ENCODE data around the gene STK39. TPM values are rescaled to one million over a fixed set of nuclear protein-coding genes. Genes with fewer than 3 reads are reported as not detected.
A peak's percentile ranks its signal among the peaks of the same experiment; 100 is the strongest.

Gene STK39
- total RNA-seq, 1 experiment from 2014 or later = 56.9 TPM

GRCh38 chr2:168222088-168222487, 25.3 kb downstream of the STK39 start:
- Histone ChIP-seq H3K9ac (ENCODE audit: low read length) (no peak overlapping the region), H3K79me2 (ENCODE audit: low read length) (peaks cover 99% of the 10 kb centered on the region)

GRCh38 chr2:168220965-168221819, 26.2 kb downstream of the STK39 start:
- Histone ChIP-seq H4K20me1 (ENCODE audit: insufficient read depth, low read depth, low read length) (no peaks in the 10 kb centered on the region), H3K4me2 (ENCODE audit: low read depth, low read length, poor library complexity, severe bottlenecking) (no peak overlapping the region), H3K4me3 (ENCODE audit: low read length) (no peak overlapping the region), H3K9me3 (ENCODE audit: low read length) (no peaks in the 10 kb centered on the region), H2AFZ (ENCODE audit: low read length) (no peak overlapping the region), H3K36me3 (ENCODE audit: insufficient read depth, low read length) (no peaks in the 10 kb centered on the region), H3K9ac (ENCODE audit: low read length) (no peak overlapping the region), H3K9me2 (replicated peaks; ENCODE audit: insufficient read depth, low read length) (no peaks in the 10 kb centered on the region), H3K4me1 (ENCODE audit: low read length) (no peaks in the 10 kb centered on the region), H3K79me2 (ENCODE audit: low read length) (peaks cover 100% of the 10 kb centered on the region), H3K27me3 (ENCODE audit: low read length) (no peaks in the 10 kb centered on the region), H3K27ac (ENCODE audit: low read length) (no peak overlapping the region)
- no peak for DNase-seq

More at GRCh38 chr2:168222088-168222487, 25.3 kb downstream of the STK39 start:
- H3K9me2 ChIP-seq (replicated peaks; ENCODE audit: insufficient read depth, low read length) = no peaks in the 10 kb centered on the region
- no peaks in the 10 kb centered on the region for H3K36me3 ChIP-seq (ENCODE audit: insufficient read depth, low read length)
- no peak overlapping the region for H3K4me2 ChIP-seq (ENCODE audit: low read depth, low read length, poor library complexity, severe bottlenecking)
- no peak for DNase-seq
- H3K27me3 ChIP-seq (ENCODE audit: low read length) = no peaks in the 10 kb centered on the region
- no peaks in the 10 kb centered on the region for H3K4me1 ChIP-seq (ENCODE audit: low read length)
- no peak overlapping the region for H2AFZ ChIP-seq (ENCODE audit: low read length)
- H3K9me3 ChIP-seq (ENCODE audit: low read length) = no peaks in the 10 kb centered on the region
- H4K20me1 ChIP-seq (ENCODE audit: insufficient read depth, low read depth, low read length) = no peaks in the 10 kb centered on the region
- H3K27ac ChIP-seq (ENCODE audit: low read length) = no peak overlapping the region
- H3K4me3 ChIP-seq (ENCODE audit: low read length) = no peak overlapping the region

GRCh38 chr2:168217920-168218319, 29.5 kb downstream of the STK39 start:
- no peaks in the 10 kb centered on the region for H3K9me3 ChIP-seq (ENCODE audit: low read length)
- no peak overlapping the region for H3K27ac ChIP-seq (ENCODE audit: low read length)
- no peak overlapping the region for H2AFZ ChIP-seq (ENCODE audit: low read length)
- no peaks in the 10 kb centered on the region for H3K9me2 ChIP-seq (replicated peaks; ENCODE audit: insufficient read depth, low read length)
- H3K36me3 ChIP-seq (ENCODE audit: insufficient read depth, low read length) = no peaks in the 10 kb centered on the region
- no peak overlapping the region for H3K4me3 ChIP-seq (ENCODE audit: low read length)
- DNase-seq = no peak
- H3K9ac ChIP-seq (ENCODE audit: low read length) = no peak overlapping the region
- H3K4me1 ChIP-seq (ENCODE audit: low read length) = peaks cover under 1% of the 10 kb centered on the region
- H3K4me2 ChIP-seq (ENCODE audit: low read depth, low read length, poor library complexity, severe bottlenecking) = no peak overlapping the region
- no peaks in the 10 kb centered on the region for H4K20me1 ChIP-seq (ENCODE audit: insufficient read depth, low read depth, low read length)
- H3K27me3 ChIP-seq (ENCODE audit: low read length) = no peaks in the 10 kb centered on the region
- peaks cover 100% of the 10 kb centered on the region for H3K79me2 ChIP-seq (ENCODE audit: low read length)

- H3K9ac ChIP-seq (ENCODE audit: low read length) = no peak overlapping the region
Measured at GRCh38 chr2:168216351-168217005, 30.9 kb downstream of the STK39 start.

GRCh38 chr2:168215813-168216212, 31.6 kb downstream of the STK39 start:
- H3K79me2 ChIP-seq (ENCODE audit: low read length) = peaks cover 100% of the 10 kb centered on the region

More at GRCh38 chr2:168216351-168217005, 30.9 kb downstream of the STK39 start:
- Histone ChIP-seq H3K79me2 (ENCODE audit: low read length) (peaks cover 100% of the 10 kb centered on the region), H3K27ac (ENCODE audit: low read length) (no peak overlapping the region), H3K27me3 (ENCODE audit: low read length) (no peaks in the 10 kb centered on the region), H2AFZ (ENCODE audit: low read length) (no peak overlapping the region), H4K20me1 (ENCODE audit: insufficient read depth, low read depth, low read length) (no peaks in the 10 kb centered on the region), H3K9me2 (replicated peaks; ENCODE audit: insufficient read depth, low read length) (no peaks in the 10 kb centered on the region), H3K4me2 (ENCODE audit: low read depth, low read length, poor library complexity, severe bottlenecking) (no peak overlapping the region), H3K36me3 (ENCODE audit: insufficient read depth, low read length) (no peaks in the 10 kb centered on the region), H3K9me3 (ENCODE audit: low read length) (no peaks in the 10 kb centered on the region), H3K4me3 (ENCODE audit: low read length) (no peak overlapping the region), H3K4me1 (ENCODE audit: low read length) (peaks cover 15% of the 10 kb centered on the region)
- no peak for DNase-seq

GRCh38 chr2:168212866-168213265, 34.5 kb downstream of the STK39 start:
- H3K4me2 ChIP-seq (ENCODE audit: low read depth, low read length, poor library complexity, severe bottlenecking) = no peak overlapping the region
- H3K9ac ChIP-seq (ENCODE audit: low read length) = no peak overlapping the region
- H3K79me2 ChIP-seq (ENCODE audit: low read length) = peaks cover 100% of the 10 kb centered on the region

More at GRCh38 chr2:168215813-168216212, 31.6 kb downstream of the STK39 start:
- H3K4me2 ChIP-seq (ENCODE audit: low read depth, low read length, poor library complexity, severe bottlenecking) = no peak overlapping the region
- no peaks in the 10 kb centered on the region for H3K27me3 ChIP-seq (ENCODE audit: low read length)
- H3K36me3 ChIP-seq (ENCODE audit: insufficient read depth, low read length) = no peaks in the 10 kb centered on the region
- H3K9me3 ChIP-seq (ENCODE audit: low read length) = no peaks in the 10 kb centered on the region
- no peaks in the 10 kb centered on the region for H3K9me2 ChIP-seq (replicated peaks; ENCODE audit: insufficient read depth, low read length)
- no peak overlapping the region for H3K27ac ChIP-seq (ENCODE audit: low read length)
- no peak overlapping the region for H3K9ac ChIP-seq (ENCODE audit: low read length)
- H2AFZ ChIP-seq (ENCODE audit: low read length) = no peak overlapping the region
- H4K20me1 ChIP-seq (ENCODE audit: insufficient read depth, low read depth, low read length) = no peaks in the 10 kb centered on the region
- H3K4me1 ChIP-seq (ENCODE audit: low read length) = peaks cover 22% of the 10 kb centered on the region
- no peak for DNase-seq
- H3K4me3 ChIP-seq (ENCODE audit: low read length) = no peak overlapping the region

GRCh38 chr2:168212167-168212566, 35.2 kb downstream of the STK39 start:
- H4K20me1 ChIP-seq (ENCODE audit: insufficient read depth, low read depth, low read length) = no peaks in the 10 kb centered on the region
- no peaks in the 10 kb centered on the region for H3K36me3 ChIP-seq (ENCODE audit: insufficient read depth, low read length)
- no peak overlapping the region for H2AFZ ChIP-seq (ENCODE audit: low read length)
- peaks cover 100% of the 10 kb centered on the region for H3K79me2 ChIP-seq (ENCODE audit: low read length)
- H3K27ac ChIP-seq (ENCODE audit: low read length) = 0 out of 2 replicates have a peak overlapping the region, but pooled peaks have one; percentile 1
- H3K9me3 ChIP-seq (ENCODE audit: low read length) = no peaks in the 10 kb centered on the region
- DNase-seq = no peak
- peaks cover 27% of the 10 kb centered on the region for H3K4me1 ChIP-seq (ENCODE audit: low read length)
- no peak overlapping the region for H3K9ac ChIP-seq (ENCODE audit: low read length)
- H3K4me2 ChIP-seq (ENCODE audit: low read depth, low read length, poor library complexity, severe bottlenecking) = no peak overlapping the region
- no peaks in the 10 kb centered on the region for H3K27me3 ChIP-seq (ENCODE audit: low read length)
- H3K9me2 ChIP-seq (replicated peaks; ENCODE audit: insufficient read depth, low read length) = no peaks in the 10 kb centered on the region
- no peak overlapping the region for H3K4me3 ChIP-seq (ENCODE audit: low read length)

More at GRCh38 chr2:168212866-168213265, 34.5 kb downstream of the STK39 start:
- no peaks in the 10 kb centered on the region for H3K9me2 ChIP-seq (replicated peaks; ENCODE audit: insufficient read depth, low read length)
- H4K20me1 ChIP-seq (ENCODE audit: insufficient read depth, low read depth, low read length) = no peaks in the 10 kb centered on the region
- peaks cover 27% of the 10 kb centered on the region for H3K4me1 ChIP-seq (ENCODE audit: low read length)
- no peaks in the 10 kb centered on the region for H3K36me3 ChIP-seq (ENCODE audit: insufficient read depth, low read length)
- no peak overlapping the region for H2AFZ ChIP-seq (ENCODE audit: low read length)
- H3K9me3 ChIP-seq (ENCODE audit: low read length) = no peaks in the 10 kb centered on the region
- H3K4me3 ChIP-seq (ENCODE audit: low read length) = no peak overlapping the region
- DNase-seq = no peak
- H3K27ac ChIP-seq (ENCODE audit: low read length) = no peak overlapping the region
- no peaks in the 10 kb centered on the region for H3K27me3 ChIP-seq (ENCODE audit: low read length)

- no peak for DNase-seq
- Histone ChIP-seq H3K9me2 (replicated peaks; ENCODE audit: insufficient read depth, low read length) (no peaks in the 10 kb centered on the region), H3K27ac (ENCODE audit: low read length) (0 out of 2 replicates have a peak overlapping the region, but pooled peaks have one; percentile 1), H4K20me1 (ENCODE audit: insufficient read depth, low read depth, low read length) (no peaks in the 10 kb centered on the region), H3K9ac (ENCODE audit: low read length) (no peak overlapping the region), H3K79me2 (ENCODE audit: low read length) (peaks cover 100% of the 10 kb centered on the region), H3K4me1 (ENCODE audit: low read length) (peaks cover 27% of the 10 kb centered on the region), H2AFZ (ENCODE audit: low read length) (no peak overlapping the region), H3K4me3 (ENCODE audit: low read length) (no peak overlapping the region), H3K36me3 (ENCODE audit: insufficient read depth, low read length) (no peaks in the 10 kb centered on the region), H3K27me3 (ENCODE audit: low read length) (no peaks in the 10 kb centered on the region), H3K4me2 (ENCODE audit: low read depth, low read length, poor library complexity, severe bottlenecking) (no peak overlapping the region), H3K9me3 (ENCODE audit: low read length) (no peaks in the 10 kb centered on the region)
Measured at GRCh38 chr2:168211664-168212163, 35.7 kb downstream of the STK39 start.

Measured in Karpas-422 (cell line).